ENCODE results near the gene FHIT.

Gene FHIT

GRCh38 chr3:60755094-60755493 lies 496.2 kb downstream of the FHIT start:
- H3K27ac ChIP-seq = no peak overlapping the region
- no peak for DNase-seq (ENCODE audit: low read depth, low spot score)

- no peak for DNase-seq (ENCODE audit: low read depth, low spot score)
- no peak overlapping the region for H3K27ac ChIP-seq
Measured at GRCh38 chr3:60754617-60755016, 496.6 kb downstream of the FHIT start.

- no peak for DNase-seq (ENCODE audit: low read depth, low spot score)
- no peak overlapping the region for H3K27ac ChIP-seq
Measured at GRCh38 chr3:60752809-60753208, 498.4 kb downstream of the FHIT start.

- no peak for DNase-seq (ENCODE audit: low read depth, low spot score)
- H3K27ac ChIP-seq = no peak overlapping the region
Measured at GRCh38 chr3:60746695-60747416, 504.4 kb downstream of the FHIT start.

- no peak overlapping the region for H3K27ac ChIP-seq
Measured at GRCh38 chr3:60746043-60746638, 505.1 kb downstream of the FHIT start.

GRCh38 chr3:60743631-60744164 lies 507.6 kb downstream of the FHIT start:
- H3K27ac ChIP-seq = no peak overlapping the region

More at GRCh38 chr3:60746043-60746638, 505.1 kb downstream of the FHIT start:
- DNase-seq (ENCODE audit: low read depth, low spot score) = no peak

GRCh38 chr3:60742606-60743145 lies 508.6 kb downstream of the FHIT start:
- DNase-seq (ENCODE audit: low read depth, low spot score) = no peak
- no peak overlapping the region for H3K27ac ChIP-seq

More at GRCh38 chr3:60743631-60744164, 507.6 kb downstream of the FHIT start:
- DNase-seq (ENCODE audit: low read depth, low spot score) = no peak

GRCh38 chr3:60737633-60738399 lies 513.4 kb downstream of the FHIT start:
- no peak overlapping the region for H3K27ac ChIP-seq
- DNase-seq (ENCODE audit: low read depth, low spot score) = no peak

GRCh38 chr3:60730371-60730770 lies 520.9 kb downstream of the FHIT start:
- DNase-seq (ENCODE audit: low read depth, low spot score) = no peak
- H3K27ac ChIP-seq = no peak overlapping the region

- no peak overlapping the region for H3K27ac ChIP-seq
- no peak for DNase-seq (ENCODE audit: low read depth, low spot score)
Measured at GRCh38 chr3:60729056-60729455, 522.2 kb downstream of the FHIT start.

- DNase-seq (ENCODE audit: low read depth, low spot score) = no peak
- no peak overlapping the region for H3K27ac ChIP-seq
Measured at GRCh38 chr3:60728006-60728405, 523.2 kb downstream of the FHIT start.

- no peak for DNase-seq (ENCODE audit: low read depth, low spot score)
- no peak overlapping the region for H3K27ac ChIP-seq
Measured at GRCh38 chr3:60720736-60721135, 530.5 kb downstream of the FHIT start.

- no peak overlapping the region for H3K27ac ChIP-seq
- DNase-seq (ENCODE audit: low read depth, low spot score) = no peak
Measured at GRCh38 chr3:60716573-60716972, 534.7 kb downstream of the FHIT start.

GRCh38 chr3:60708191-60708975 lies 542.9 kb downstream of the FHIT start:
- DNase-seq (ENCODE audit: low read depth, low spot score) = peak; percentile 5
- H3K27ac ChIP-seq = no peak overlapping the region

GRCh38 chr3:60707452-60708020 lies 543.7 kb downstream of the FHIT start:
- no peak overlapping the region for H3K27ac ChIP-seq
- DNase-seq (ENCODE audit: low read depth, low spot score) = no peak

GRCh38 chr3:60703956-60704736 lies 547.1 kb downstream of the FHIT start:
- H3K27ac ChIP-seq = no peak overlapping the region
- no peak for DNase-seq (ENCODE audit: low read depth, low spot score)

GRCh38 chr3:60703008-60703407 lies 548.2 kb downstream of the FHIT start:
- DNase-seq (ENCODE audit: low read depth, low spot score) = no peak
- H3K27ac ChIP-seq = no peak overlapping the region

- DNase-seq (ENCODE audit: low read depth, low spot score) = no peak
- H3K27ac ChIP-seq = no peak overlapping the region
Measured at GRCh38 chr3:60698117-60698516, 553.1 kb downstream of the FHIT start.

- DNase-seq (ENCODE audit: low read depth, low spot score) = no peak
- no peak overlapping the region for H3K27ac ChIP-seq
Measured at GRCh38 chr3:60697132-60697531, 554.1 kb downstream of the FHIT start.

Data from epithelial cell of prostate (primary cell).